ENCODE results near the gene MX2.
"Not testable (repeated sequence)": the region's sequence is repeated elsewhere in the genome, so short reads cannot be mapped to it uniquely, and the experiment has no call there.

MX2 gene

DNA sequence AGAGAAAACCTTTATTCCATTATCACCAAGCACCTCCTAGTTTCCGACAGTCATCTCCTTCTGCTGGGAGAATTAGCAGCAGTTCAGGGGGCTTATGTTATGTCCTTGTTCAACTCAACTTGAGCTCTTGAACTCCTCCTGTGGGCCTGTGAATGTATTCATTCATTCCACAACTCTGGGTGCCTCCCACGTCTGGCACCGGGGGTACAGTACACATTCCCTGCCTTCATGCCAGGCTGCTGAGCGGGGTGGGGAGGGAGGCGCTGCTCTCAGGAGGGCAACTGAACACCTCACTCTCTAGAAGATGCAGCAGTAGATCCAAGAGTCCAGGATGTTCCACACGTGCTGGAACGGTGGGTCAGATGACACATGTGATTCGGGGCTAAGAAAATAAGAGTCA lies 4.3 kb upstream of the MX2 start:
- Histone ChIP-seq H3K27ac (ENCODE audit: low read length) (no peak overlapping the region), H3K4me3 (ENCODE audit: low read length) (no peak overlapping the region), H3K4me1 (ENCODE audit: control insufficient read depth, insufficient read depth, low read length) (peaks cover 3% of the 10 kb centered on the region; the same call in 1 of the 2 replicates), H3K27me3 (ENCODE audit: control insufficient read depth, insufficient read depth, low read length) (no peaks in the 10 kb centered on the region), H3K36me3 (ENCODE audit: control insufficient read depth, insufficient read depth, low read length) (no peaks in the 10 kb centered on the region), H3K9me3 (ENCODE audit: control insufficient read depth, insufficient read depth, low read length) (no peaks in the 10 kb centered on the region)
- no CpG with 5 or more reads among the region's 8 CpGs for WGBS (ENCODE audit: insufficient coverage, insufficient read length)
- DNase-seq (ENCODE audit: low read depth, low spot score) = no peak

DNA sequence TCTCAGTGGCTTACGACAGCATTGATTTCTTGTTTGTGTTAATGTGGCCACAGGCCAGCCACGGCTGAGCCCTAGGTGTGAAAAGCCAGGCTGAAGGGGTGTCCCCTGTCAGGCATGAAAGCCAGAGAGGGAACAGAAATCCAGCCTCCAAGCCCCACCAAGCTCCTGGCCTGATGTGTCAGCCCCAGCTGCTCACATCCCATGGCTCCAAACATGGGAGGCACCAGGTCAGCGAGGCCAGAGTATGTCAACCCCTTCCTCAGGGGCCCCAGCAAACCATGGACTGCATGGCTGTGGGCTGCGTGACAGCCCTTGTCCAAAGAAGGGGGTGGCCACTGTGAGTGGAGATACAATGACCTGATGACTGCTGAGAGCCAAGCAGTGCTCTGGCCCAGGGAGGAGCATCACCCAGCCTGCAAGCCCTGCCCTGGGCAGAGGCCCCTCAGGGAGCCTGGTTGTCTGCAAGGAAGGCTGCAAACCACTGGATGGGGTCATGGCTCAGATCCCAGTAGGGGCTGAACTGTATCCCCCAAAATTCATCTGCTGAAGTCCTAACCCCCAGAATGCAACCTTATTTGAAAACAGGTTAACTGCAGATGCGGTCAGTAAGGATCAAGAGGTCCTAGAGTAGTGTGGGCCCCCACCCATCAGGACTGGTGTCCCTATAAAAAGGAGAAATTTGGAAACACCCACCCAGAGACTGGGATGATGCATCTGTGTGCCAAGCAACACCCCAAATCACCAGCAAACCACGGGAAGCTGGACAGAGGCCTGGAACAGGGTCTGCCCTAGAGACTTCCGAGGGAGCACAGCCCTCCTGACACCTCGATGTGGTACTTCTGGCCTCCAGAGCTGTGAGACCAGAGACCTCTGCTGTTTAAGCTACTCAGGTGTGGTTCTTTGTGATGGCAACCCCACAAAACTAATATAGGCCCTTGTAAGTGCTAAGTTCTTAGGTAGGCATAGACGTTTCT lies 3.3 kb upstream of the MX2 start:
- Histone ChIP-seq H3K27me3 (ENCODE audit: control insufficient read depth, insufficient read depth, low read length) (no peaks in the 10 kb centered on the region), H3K9me3 (ENCODE audit: control insufficient read depth, insufficient read depth, low read length) (no peaks in the 10 kb centered on the region), H3K27ac (ENCODE audit: low read length) (no peak overlapping the region), H3K4me3 (ENCODE audit: low read length) (no peak overlapping the region), H3K36me3 (ENCODE audit: control insufficient read depth, insufficient read depth, low read length) (no peaks in the 10 kb centered on the region), H3K4me1 (ENCODE audit: control insufficient read depth, insufficient read depth, low read length) (peaks cover 3% of the 10 kb centered on the region; the same call in 1 of the 2 replicates)
- no CpG with 5 or more reads among the region's 9 CpGs for WGBS (ENCODE audit: insufficient coverage, insufficient read length)
- DNase-seq (ENCODE audit: low read depth, low spot score) = no peak

DNA sequence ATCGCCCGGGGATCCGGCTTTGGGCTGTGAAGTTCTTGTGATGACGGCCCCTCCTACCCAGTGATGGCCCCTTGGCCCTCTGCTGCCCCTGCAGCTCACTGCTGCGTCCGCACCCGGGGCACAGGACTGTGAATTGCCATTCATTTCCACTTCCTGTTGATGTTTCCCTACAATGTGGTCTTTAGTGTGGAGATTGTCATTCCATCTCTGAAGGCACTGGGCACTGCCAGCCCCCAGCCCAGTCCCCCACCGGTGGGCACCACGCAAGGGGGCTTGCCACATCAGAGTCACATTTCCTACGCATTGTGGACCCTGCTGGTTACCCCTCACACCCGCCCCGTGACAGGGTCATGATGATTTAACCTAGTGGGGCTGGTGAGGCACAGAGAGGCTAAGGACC lies 2.5 kb upstream of the MX2 start:
- H3K4me1 ChIP-seq (ENCODE audit: control insufficient read depth, insufficient read depth, low read length) = peaks cover 3% of the 10 kb centered on the region; the same call in 1 of the 2 replicates
- DNase-seq (ENCODE audit: low read depth, low spot score) = no peak
- no peak overlapping the region for H3K27ac ChIP-seq (ENCODE audit: low read length)
- no peaks in the 10 kb centered on the region for H3K36me3 ChIP-seq (ENCODE audit: control insufficient read depth, insufficient read depth, low read length)
- H3K9me3 ChIP-seq (ENCODE audit: control insufficient read depth, insufficient read depth, low read length) = no peaks in the 10 kb centered on the region
- H3K27me3 ChIP-seq (ENCODE audit: control insufficient read depth, insufficient read depth, low read length) = no peaks in the 10 kb centered on the region
- no peak overlapping the region for H3K4me3 ChIP-seq (ENCODE audit: low read length)
- WGBS (ENCODE audit: insufficient coverage, insufficient read length) = no CpG with 5 or more reads among the region's 12 CpGs

DNA sequence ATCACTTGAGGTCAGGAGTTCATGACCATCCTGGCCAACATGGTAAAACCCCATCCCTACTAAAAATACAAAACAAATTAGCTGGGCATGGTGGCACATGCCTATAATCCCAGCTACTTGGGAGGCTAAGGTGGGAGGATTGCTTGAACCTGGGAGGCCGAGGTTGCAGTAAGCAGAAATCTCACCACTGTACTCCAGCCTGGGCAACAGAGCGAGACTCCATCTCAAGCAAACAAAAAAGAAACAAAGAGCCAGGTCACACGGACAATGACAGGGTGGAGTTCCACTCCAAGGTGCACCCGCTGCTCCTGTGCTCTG lies 2.1 kb upstream of the MX2 start:
- WGBS (ENCODE audit: insufficient coverage, insufficient read length) = no CpG with 5 or more reads among the region's 4 CpGs
- H3K27me3 ChIP-seq (ENCODE audit: control insufficient read depth, insufficient read depth, low read length); H3K27ac ChIP-seq (ENCODE audit: low read length); H3K36me3 ChIP-seq (ENCODE audit: control insufficient read depth, insufficient read depth, low read length); H3K4me3 ChIP-seq (ENCODE audit: low read length); DNase-seq (ENCODE audit: low read depth, low spot score); H3K4me1 ChIP-seq (ENCODE audit: control insufficient read depth, insufficient read depth, low read length); H3K9me3 ChIP-seq (ENCODE audit: control insufficient read depth, insufficient read depth, low read length): not testable (repeated sequence)

DNA sequence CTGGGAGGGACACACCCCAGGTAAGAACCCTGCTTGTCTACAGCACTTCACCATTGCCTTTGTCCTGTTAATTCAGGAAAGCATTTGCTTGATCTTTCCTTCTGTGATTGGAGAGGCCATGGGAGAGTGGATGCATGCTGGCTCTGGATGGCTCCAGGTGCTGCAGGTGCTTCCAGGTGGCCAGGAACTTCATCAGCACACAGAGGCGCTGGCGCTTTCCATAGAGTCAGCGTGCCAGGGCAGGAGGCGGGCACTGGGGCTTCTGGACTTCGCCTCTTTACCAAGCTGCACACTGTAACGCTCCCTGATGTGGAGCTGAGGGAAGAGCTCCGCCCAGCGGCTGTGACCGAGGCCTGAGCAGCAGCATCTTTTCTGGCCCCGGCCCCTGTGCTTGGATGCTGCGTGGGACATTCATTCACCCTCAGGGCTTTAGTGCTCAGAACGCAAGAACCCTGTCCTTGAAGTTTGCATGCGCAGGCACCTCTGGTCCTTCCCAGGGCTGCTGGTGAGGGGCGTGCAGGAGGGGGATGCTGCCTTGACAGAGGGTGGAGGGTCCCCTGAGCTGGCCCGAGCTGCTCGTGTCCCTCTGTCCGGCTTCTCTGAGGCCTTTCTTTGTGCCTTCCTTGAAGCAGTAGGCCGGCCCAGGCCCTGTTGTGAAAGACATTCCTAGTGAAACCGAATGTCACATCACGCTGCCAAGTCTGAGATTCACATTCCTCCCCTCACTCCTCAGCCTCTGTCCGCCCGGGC lies 1.6 kb upstream of the MX2 start:
- Histone ChIP-seq H3K4me1 (ENCODE audit: control insufficient read depth, insufficient read depth, low read length) (peaks cover 3% of the 10 kb centered on the region; the same call in 1 of the 2 replicates), H3K27ac (ENCODE audit: low read length) (no peak overlapping the region), H3K27me3 (ENCODE audit: control insufficient read depth, insufficient read depth, low read length) (no peaks in the 10 kb centered on the region), H3K36me3 (ENCODE audit: control insufficient read depth, insufficient read depth, low read length) (no peaks in the 10 kb centered on the region), H3K9me3 (ENCODE audit: control insufficient read depth, insufficient read depth, low read length) (no peaks in the 10 kb centered on the region), H3K4me3 (ENCODE audit: low read length) (no peak overlapping the region)
- no peak for DNase-seq (ENCODE audit: low read depth, low spot score)
- WGBS (ENCODE audit: insufficient coverage, insufficient read length) = no CpG with 5 or more reads among the region's 22 CpGs

DNA sequence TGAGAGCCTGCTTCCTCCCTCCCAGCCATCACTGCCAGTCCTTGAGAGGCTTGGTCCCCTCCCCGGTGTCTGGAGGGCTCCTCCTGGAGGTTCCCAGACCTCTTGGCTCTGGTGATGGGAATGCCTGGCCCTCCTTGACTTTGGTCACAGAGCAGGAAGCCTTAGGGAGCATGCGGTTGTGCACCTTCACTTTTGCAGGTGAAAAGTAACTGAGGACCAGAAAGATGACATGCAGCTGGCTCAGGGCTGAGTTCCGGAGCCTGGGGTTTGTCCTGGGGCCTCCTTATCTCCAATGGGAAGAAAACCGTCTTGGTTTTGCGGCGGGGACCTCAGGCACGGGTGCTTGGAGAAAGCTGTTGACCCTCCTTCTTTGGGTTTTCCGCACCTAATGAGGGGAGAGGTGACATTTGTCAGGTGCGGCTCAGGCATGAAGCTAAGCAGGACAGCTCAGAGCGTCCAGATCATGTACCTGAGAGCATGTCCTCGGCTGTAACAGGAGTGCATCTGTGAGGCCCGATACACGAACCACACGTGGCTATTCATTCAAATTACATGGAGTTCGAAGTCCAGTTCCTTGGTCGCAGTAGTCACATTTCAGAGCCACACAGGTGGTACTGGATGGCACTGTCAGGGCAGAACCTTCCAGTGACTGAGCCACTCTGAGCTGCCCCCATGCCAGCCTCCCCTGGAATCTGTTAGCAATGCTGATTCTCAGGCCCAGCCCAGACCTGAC lies 608 bp upstream of the MX2 start:
- DNase-seq (ENCODE audit: low read depth, low spot score) = no peak
- Histone ChIP-seq H3K4me1 (ENCODE audit: control insufficient read depth, insufficient read depth, low read length) (peaks cover 3% of the 10 kb centered on the region; the same call in 1 of the 2 replicates), H3K4me3 (ENCODE audit: low read length) (no peak overlapping the region), H3K36me3 (ENCODE audit: control insufficient read depth, insufficient read depth, low read length) (no peaks in the 10 kb centered on the region), H3K27ac (ENCODE audit: low read length) (no peak overlapping the region), H3K27me3 (ENCODE audit: control insufficient read depth, insufficient read depth, low read length) (no peaks in the 10 kb centered on the region), H3K9me3 (ENCODE audit: control insufficient read depth, insufficient read depth, low read length) (no peaks in the 10 kb centered on the region)
- no CpG with 5 or more reads among the region's 16 CpGs for whole genome bisulfite sequencing (ENCODE audit: insufficient coverage, insufficient read length)

DNA sequence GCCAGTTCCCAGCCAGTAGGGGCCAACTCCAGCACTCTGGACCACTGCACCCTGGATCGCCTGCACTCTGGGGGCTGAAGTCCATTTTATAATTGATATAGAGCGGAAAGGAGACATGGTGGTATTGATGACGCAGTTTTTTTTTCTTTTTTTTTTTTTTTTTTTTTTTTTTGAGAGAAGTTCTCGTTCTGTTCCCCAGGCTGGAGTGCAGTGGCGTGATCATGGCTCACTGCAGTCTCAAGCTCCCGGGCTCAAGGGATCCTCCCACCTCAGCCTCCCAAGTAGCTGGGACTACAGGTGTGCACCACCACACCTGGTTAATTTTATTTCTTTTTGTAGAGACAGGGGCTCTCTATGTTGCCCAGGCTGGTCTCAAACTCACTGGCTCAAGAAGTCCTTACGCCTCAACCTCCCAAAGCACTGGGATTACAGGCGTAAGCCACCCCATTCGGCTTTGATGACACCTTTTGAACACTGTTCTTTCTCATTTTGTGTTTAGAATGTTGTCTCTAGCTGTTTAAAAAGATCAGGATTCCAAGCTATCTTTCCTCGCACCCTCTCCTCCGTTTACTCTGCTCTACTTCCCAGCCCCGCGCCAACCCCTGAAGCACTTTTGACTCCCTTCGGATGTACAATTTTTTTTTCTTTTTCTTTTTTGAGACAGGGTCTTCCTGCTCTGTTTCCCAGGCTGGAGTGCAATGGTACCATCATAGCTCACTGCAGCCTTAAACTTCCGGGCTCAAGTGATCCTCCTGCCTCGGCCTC lies 960 bp downstream of the MX2 start:
- no peak overlapping the region for H3K4me3 ChIP-seq (ENCODE audit: low read length)
- H3K36me3 ChIP-seq (ENCODE audit: control insufficient read depth, insufficient read depth, low read length) = no peaks in the 10 kb centered on the region
- H3K27me3 ChIP-seq (ENCODE audit: control insufficient read depth, insufficient read depth, low read length) = no peaks in the 10 kb centered on the region
- no CpG with 5 or more reads among the region's 16 CpGs for WGBS (ENCODE audit: insufficient coverage, insufficient read length)
- H3K9me3 ChIP-seq (ENCODE audit: control insufficient read depth, insufficient read depth, low read length) = no peaks in the 10 kb centered on the region
- H3K27ac ChIP-seq (ENCODE audit: low read length) = no peak overlapping the region
- DNase-seq (ENCODE audit: low read depth, low spot score) = no peak
- peaks cover 3% of the 10 kb centered on the region; the same call in 1 of the 2 replicates for H3K4me1 ChIP-seq (ENCODE audit: control insufficient read depth, insufficient read depth, low read length)

DNA sequence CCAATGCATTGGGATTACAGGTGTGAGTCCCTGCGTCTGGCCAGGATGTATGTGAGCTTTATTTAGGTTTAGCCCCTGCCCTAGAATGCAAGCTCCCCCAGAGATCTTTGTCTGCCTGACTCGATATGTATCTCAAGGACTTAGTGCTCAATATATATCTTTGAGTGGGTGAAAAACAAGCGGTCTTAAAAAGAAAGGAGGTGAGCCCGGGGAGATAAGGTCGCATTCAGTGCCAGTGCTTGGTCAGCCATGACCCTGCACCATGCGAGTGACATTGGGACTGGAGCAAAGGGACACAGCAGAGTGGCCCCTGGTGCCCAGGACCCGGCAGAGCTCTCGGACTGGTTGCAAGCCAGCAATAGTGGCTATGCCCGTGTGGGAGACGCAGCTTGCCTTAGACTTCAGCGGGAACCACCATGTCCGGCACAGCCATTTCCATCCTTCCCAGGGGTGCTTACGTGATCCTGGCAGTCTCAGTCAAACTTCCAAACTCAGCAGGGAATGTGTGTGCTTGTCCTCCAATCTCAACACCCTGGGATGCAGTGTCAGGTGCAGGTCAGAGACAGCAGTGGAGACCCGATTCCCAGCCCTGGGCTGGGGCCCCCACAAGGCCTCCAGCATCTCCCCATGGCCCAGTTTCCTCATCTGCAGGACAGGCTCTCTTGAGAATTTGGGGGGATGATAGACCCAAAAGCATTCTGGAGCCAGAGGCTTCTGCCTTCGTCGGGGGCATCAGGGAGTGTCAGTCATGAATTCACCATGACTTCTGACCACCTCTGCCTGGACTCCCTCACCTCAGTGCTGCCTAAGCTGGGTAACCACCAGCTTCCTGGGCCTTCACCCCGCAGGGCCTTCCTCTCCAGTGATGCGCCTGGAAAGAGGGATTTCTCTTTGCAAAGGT lies 1.8 kb downstream of the MX2 start:
- no peak overlapping the region for H3K4me3 ChIP-seq (ENCODE audit: low read length)
- no peaks in the 10 kb centered on the region for H3K27me3 ChIP-seq (ENCODE audit: control insufficient read depth, insufficient read depth, low read length)
- H3K9me3 ChIP-seq (ENCODE audit: control insufficient read depth, insufficient read depth, low read length) = no peaks in the 10 kb centered on the region
- peaks cover 3% of the 10 kb centered on the region; the same call in 1 of the 2 replicates for H3K4me1 ChIP-seq (ENCODE audit: control insufficient read depth, insufficient read depth, low read length)
- WGBS (ENCODE audit: insufficient coverage, insufficient read length) = no CpG with 5 or more reads among the region's 18 CpGs
- no peak for DNase-seq (ENCODE audit: low read depth, low spot score)
- H3K36me3 ChIP-seq (ENCODE audit: control insufficient read depth, insufficient read depth, low read length) = no peaks in the 10 kb centered on the region
- no peak overlapping the region for H3K27ac ChIP-seq (ENCODE audit: low read length)

DNA sequence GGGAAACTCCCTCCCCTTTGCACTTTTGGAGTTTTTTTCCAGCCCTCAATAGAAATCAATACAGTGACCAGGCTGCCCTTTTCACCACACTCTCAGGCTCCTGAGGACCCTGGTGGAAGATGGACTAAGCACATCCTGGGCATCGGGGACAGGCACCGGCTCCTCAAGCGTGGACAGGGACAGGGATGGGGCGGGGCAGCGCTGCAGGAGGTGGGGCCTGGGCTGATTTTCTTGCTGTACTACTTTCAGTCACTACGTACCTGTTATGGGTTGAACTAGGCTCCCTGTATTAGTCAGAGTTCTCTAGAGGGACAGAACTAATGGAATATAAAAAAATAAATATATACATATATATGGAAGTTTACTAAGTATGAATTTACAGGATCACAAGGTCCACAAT lies 2.5 kb downstream of the MX2 start:
- Histone ChIP-seq H3K27ac (ENCODE audit: low read length) (no peak overlapping the region), H3K27me3 (ENCODE audit: control insufficient read depth, insufficient read depth, low read length) (no peaks in the 10 kb centered on the region), H3K4me1 (ENCODE audit: control insufficient read depth, insufficient read depth, low read length) (peaks cover 3% of the 10 kb centered on the region), H3K9me3 (ENCODE audit: control insufficient read depth, insufficient read depth, low read length) (no peaks in the 10 kb centered on the region), H3K36me3 (ENCODE audit: control insufficient read depth, insufficient read depth, low read length) (no peaks in the 10 kb centered on the region), H3K4me3 (ENCODE audit: low read length) (no peak overlapping the region)
- DNase-seq (ENCODE audit: low read depth, low spot score) = no peak
- WGBS (ENCODE audit: insufficient coverage, insufficient read length) = no CpG with 5 or more reads among the region's 6 CpGs
